ENCODE results near the gene RHBDL3. TPM values are rescaled to one million over a fixed set of nuclear protein-coding genes. Genes with fewer than 3 reads are reported as not detected.

The RHBDL3 gene
- total RNA-seq, 1 donor from 2014 or later: 0.18 TPM

DNA sequence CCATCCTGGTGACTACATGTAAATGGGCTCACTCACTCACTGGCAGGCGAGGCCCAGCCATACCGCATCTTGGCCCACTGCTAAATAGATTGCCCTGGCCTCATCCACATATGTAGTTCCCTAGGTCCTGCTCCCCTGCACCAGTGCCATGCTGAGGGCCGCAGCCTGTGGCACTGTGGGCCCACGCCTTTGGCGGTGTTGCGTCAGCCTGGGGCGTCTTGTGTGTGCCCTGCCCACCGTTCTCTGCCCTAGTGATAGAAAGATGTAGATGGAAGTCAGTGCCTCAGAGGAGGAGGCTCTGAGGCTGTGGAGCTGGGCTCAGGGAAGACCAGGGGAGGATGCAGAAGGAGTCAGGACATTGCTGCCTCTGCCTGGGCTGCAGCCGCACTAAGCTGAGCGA, 57.4 kb downstream of the RHBDL3 start:
- peaks cover 28% of the 10 kb centered on the region for H3K4me1 Mint-ChIP-seq (ENCODE audit: low read depth)
- no peak overlapping the region for H3K4me3 Mint-ChIP-seq (ENCODE audit: low read depth)
- no peak overlapping the region for H3K27ac Mint-ChIP-seq
- H3K9me3 Mint-ChIP-seq: no peaks in the 10 kb centered on the region
- no peaks in the 10 kb centered on the region for H3K36me3 Mint-ChIP-seq (ENCODE audit: low read depth)
- intact Hi-C loops (cut with micrococcal nuclease): no loop called here
- DNase-seq (ENCODE audit: low spot score): no peak
- H3K27me3 Mint-ChIP-seq (ENCODE audit: low read depth): peaks cover 2% of the 10 kb centered on the region

GRCh38 chr17:32323811-32324491, 58.3 kb downstream of the RHBDL3 start:
- peak overlapping the region; percentile 36 for H3K27ac Mint-ChIP-seq
- H3K4me1 Mint-ChIP-seq (ENCODE audit: low read depth): peaks cover 28% of the 10 kb centered on the region
- H3K9me3 Mint-ChIP-seq: no peaks in the 10 kb centered on the region
- no peaks in the 10 kb centered on the region for H3K36me3 Mint-ChIP-seq (ENCODE audit: low read depth)
- no peaks in the 10 kb centered on the region for H3K27me3 Mint-ChIP-seq (ENCODE audit: low read depth)
- intact Hi-C loops (cut with micrococcal nuclease): no loop called here
- peak; percentile 30 for DNase-seq (ENCODE audit: low spot score)
- H3K4me3 Mint-ChIP-seq (ENCODE audit: low read depth): no peak overlapping the region

DNA sequence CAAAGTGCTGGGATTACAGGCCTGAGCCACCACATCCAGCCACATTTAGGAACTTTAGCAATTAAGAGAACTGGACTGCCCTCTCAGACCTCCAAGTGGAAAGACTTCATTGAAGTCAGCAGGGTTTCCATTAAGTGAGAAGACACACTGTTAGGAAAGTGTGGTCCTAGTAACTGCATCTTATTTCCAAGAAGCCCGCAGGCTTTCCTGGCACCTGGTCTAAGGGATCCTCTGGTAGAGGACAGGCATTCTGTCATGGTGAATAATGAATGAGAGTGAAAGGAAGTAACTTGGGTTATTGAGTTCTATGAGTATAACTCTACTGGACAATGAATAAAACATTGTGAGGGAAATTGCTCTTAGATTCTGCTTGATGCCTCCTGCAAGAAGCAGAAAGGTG, 62.3 kb downstream of the RHBDL3 start:
- no peaks in the 10 kb centered on the region for H3K9me3 Mint-ChIP-seq
- no peaks in the 10 kb centered on the region for H3K27me3 Mint-ChIP-seq (ENCODE audit: low read depth)
- H3K27ac Mint-ChIP-seq: no peak overlapping the region
- peaks cover 47% of the 10 kb centered on the region for H3K4me1 Mint-ChIP-seq (ENCODE audit: low read depth)
- intact Hi-C loops (cut with micrococcal nuclease): no loop called here
- H3K4me3 Mint-ChIP-seq (ENCODE audit: low read depth): no peak overlapping the region
- peaks cover 6% of the 10 kb centered on the region for H3K36me3 Mint-ChIP-seq (ENCODE audit: low read depth)
- no peak for DNase-seq (ENCODE audit: low spot score)

- peak overlapping the region; percentile 17 for H3K4me3 Mint-ChIP-seq (ENCODE audit: low read depth)
- no peak for DNase-seq (ENCODE audit: low spot score)
- H3K9me3 Mint-ChIP-seq: no peaks in the 10 kb centered on the region
- H3K36me3 Mint-ChIP-seq (ENCODE audit: low read depth): peaks cover 19% of the 10 kb centered on the region
- H3K27me3 Mint-ChIP-seq (ENCODE audit: low read depth): no peaks in the 10 kb centered on the region
- peak overlapping the region; percentile 67 for H3K27ac Mint-ChIP-seq
- H3K4me1 Mint-ChIP-seq (ENCODE audit: low read depth): peaks cover 32% of the 10 kb centered on the region
- intact Hi-C loops (cut with micrococcal nuclease): loop anchor here (10.0 kb wide), 1 partner anchor 185 kb away; the partner anchor contains the start of gene RHOT1
These were observed 64.5 kb downstream of the RHBDL3 start for GRCh38 chr17:32330147-32330546.

DNA sequence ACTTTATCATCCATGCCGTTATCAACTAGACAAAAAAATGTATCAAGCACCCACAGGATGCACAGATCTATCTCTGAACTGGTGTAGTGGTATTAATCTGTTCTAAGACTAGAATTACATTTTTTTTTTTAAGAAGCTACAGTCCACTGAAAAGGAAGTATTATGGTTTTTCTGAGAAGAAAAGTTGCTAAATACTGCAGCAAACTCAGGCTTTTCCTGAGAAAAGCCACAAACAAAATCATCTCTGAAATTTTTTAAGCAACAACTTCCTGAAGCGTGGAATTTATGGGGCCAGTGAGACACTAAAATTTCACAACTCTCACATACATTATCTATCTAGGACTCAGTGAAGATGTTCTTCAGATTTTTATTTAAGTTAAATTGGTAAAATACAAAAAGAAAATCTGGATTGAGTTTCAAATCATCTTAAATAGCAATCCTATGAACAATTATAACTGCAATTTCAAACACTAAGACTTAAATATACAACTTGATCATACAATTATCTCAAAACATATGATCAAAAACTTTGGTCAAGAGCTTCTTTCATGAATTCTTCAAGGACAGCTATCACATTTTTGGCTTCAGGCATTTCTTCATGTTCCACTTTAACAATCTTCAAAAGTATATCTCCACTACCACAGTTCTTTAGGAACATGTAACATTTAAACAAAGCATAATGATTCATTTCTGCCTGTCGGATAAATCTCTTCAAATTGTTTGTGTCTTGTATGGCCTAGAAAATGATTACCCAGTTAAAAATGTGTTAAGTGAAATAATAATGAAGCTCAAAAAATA, 65.8 kb downstream of the RHBDL3 start:
- intact Hi-C loops (cut with micrococcal nuclease): loop anchor here (10.0 kb wide), 1 partner anchor 187 kb away; the partner anchor contains the start of gene RHOT1
- Mint-ChIP-seq H3K4me3 (ENCODE audit: low read depth) (peak overlapping the region; percentile 38), H3K27ac (peak overlapping the region; percentile 67), H3K36me3 (ENCODE audit: low read depth) (peaks cover 31% of the 10 kb centered on the region), H3K9me3 (no peaks in the 10 kb centered on the region), H3K27me3 (ENCODE audit: low read depth) (no peaks in the 10 kb centered on the region), H3K4me1 (ENCODE audit: low read depth) (peaks cover 32% of the 10 kb centered on the region)
- DNase-seq (ENCODE audit: low spot score): no peak

DNA sequence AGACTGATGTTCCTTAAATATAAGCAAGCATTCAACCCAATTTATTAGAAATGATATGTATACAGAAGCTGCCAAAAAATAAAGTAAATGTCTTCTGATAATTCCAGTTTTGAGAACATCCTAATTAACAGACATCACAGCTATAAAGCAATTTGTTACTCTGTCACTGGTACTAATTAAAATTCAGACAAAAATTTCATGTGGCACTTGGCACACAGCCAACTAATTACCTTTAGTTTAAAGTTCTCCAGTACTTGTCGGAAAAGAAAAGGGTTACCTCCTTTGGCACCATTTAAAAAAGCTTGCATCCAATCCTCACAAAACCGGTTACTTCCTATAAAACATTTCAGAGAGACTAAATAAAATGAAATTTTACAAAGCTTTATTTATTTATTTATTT, 67.6 kb downstream of the RHBDL3 start:
- H3K36me3 Mint-ChIP-seq (ENCODE audit: low read depth): peaks cover 37% of the 10 kb centered on the region
- DNase-seq (ENCODE audit: low spot score): no peak
- no peaks in the 10 kb centered on the region for H3K27me3 Mint-ChIP-seq (ENCODE audit: low read depth)
- peaks cover 25% of the 10 kb centered on the region for H3K4me1 Mint-ChIP-seq (ENCODE audit: low read depth)
- intact Hi-C loops (cut with micrococcal nuclease): loop anchor here (10.0 kb wide), 1 partner anchor 188 kb away; the partner anchor contains the start of gene RHOT1
- H3K9me3 Mint-ChIP-seq: no peaks in the 10 kb centered on the region
- H3K27ac Mint-ChIP-seq: no peak overlapping the region
- H3K4me3 Mint-ChIP-seq (ENCODE audit: low read depth): no peak overlapping the region

DNA sequence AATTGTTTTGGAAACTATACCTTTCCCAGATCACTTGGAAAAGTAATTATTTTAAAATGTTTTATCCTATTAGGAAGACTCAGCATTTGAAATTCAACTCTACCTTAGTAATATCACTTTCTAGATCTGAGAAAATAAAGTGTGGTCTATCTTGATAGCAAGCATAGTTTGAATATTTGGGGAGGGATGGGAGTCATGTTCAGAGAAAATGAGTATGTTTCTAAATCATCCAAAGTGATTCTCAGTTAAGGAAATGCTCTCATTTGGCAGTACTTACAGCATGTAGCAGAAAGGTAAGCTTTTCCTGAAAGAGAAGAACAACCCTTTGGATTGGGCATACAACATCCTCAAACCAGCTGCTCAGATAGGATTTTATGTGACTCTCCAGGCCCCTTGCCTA, 69.4 kb downstream of the RHBDL3 start:
- Mint-ChIP-seq H3K27ac (no peak overlapping the region), H3K36me3 (ENCODE audit: low read depth) (peaks cover 47% of the 10 kb centered on the region), H3K4me1 (ENCODE audit: low read depth) (peaks cover 23% of the 10 kb centered on the region), H3K9me3 (no peaks in the 10 kb centered on the region), H3K4me3 (ENCODE audit: low read depth) (no peak overlapping the region), H3K27me3 (ENCODE audit: low read depth) (no peaks in the 10 kb centered on the region)
- intact Hi-C loops (cut with micrococcal nuclease): loop anchor here (10.0 kb wide), 1 partner anchor 190 kb away; the partner anchor contains the start of gene RHOT1
- DNase-seq (ENCODE audit: low spot score): no peak

- Mint-ChIP-seq H3K4me1 (ENCODE audit: low read depth) (peaks cover 18% of the 10 kb centered on the region), H3K9me3 (no peaks in the 10 kb centered on the region), H3K27ac (no peak overlapping the region), H3K36me3 (ENCODE audit: low read depth) (peaks cover 50% of the 10 kb centered on the region), H3K4me3 (ENCODE audit: low read depth) (no peak overlapping the region), H3K27me3 (ENCODE audit: low read depth) (no peaks in the 10 kb centered on the region)
- intact Hi-C loops (cut with micrococcal nuclease): loop anchor here (10.0 kb wide), 1 partner anchor 191 kb away; the partner anchor contains the start of gene RHOT1
- no peak for DNase-seq (ENCODE audit: low spot score)
These were observed 70.1 kb downstream of the RHBDL3 start for GRCh38 chr17:32335687-32336086.

GRCh38 chr17:32341141-32341856, 75.7 kb downstream of the RHBDL3 start:
- peaks cover 24% of the 10 kb centered on the region for H3K4me1 Mint-ChIP-seq (ENCODE audit: low read depth)

GRCh38 chr17:32341857-32342602, 76.4 kb downstream of the RHBDL3 start, which contains the start of gene C17orf75:
TSS of gene C17orf75 (minus strand) at chr17:32342173. CDS start at chr17:32342139, 34 bp downstream.
- H3K27ac Mint-ChIP-seq: peak within 1 kb of the TSS; percentile 96
- H3K27me3 Mint-ChIP-seq (ENCODE audit: low read depth): no peaks in the 10 kb centered on the region
- intact Hi-C loops (cut with micrococcal nuclease): loop anchor here (1.0 kb wide), 1 partner anchor 8 kb away; the partner anchor contains the start of gene ZNF207
- peak; percentile 73 for DNase-seq (ENCODE audit: low spot score)
- H3K4me3 Mint-ChIP-seq (ENCODE audit: low read depth): peak within 1 kb of the TSS; percentile 90
- H3K4me1 Mint-ChIP-seq (ENCODE audit: low read depth): peaks cover 24% of the 10 kb centered on the region
- H3K36me3 Mint-ChIP-seq (ENCODE audit: low read depth): peaks cover 17% of the 10 kb centered on the region
- H3K9me3 Mint-ChIP-seq: no peaks in the 10 kb centered on the region

More at GRCh38 chr17:32341141-32341856, 75.7 kb downstream of the RHBDL3 start:
- Mint-ChIP-seq H3K27me3 (ENCODE audit: low read depth) (no peaks in the 10 kb centered on the region), H3K36me3 (ENCODE audit: low read depth) (peaks cover 20% of the 10 kb centered on the region), H3K9me3 (no peaks in the 10 kb centered on the region), H3K4me3 (ENCODE audit: low read depth) (peak overlapping the region; percentile 90), H3K27ac (peak overlapping the region; percentile 96)
- peak; percentile 55 for DNase-seq (ENCODE audit: low spot score)
- intact Hi-C loops (cut with micrococcal nuclease): loop anchor here (1.0 kb wide), 1 partner anchor 9 kb away; the partner anchor contains the start of gene ZNF207

DNA sequence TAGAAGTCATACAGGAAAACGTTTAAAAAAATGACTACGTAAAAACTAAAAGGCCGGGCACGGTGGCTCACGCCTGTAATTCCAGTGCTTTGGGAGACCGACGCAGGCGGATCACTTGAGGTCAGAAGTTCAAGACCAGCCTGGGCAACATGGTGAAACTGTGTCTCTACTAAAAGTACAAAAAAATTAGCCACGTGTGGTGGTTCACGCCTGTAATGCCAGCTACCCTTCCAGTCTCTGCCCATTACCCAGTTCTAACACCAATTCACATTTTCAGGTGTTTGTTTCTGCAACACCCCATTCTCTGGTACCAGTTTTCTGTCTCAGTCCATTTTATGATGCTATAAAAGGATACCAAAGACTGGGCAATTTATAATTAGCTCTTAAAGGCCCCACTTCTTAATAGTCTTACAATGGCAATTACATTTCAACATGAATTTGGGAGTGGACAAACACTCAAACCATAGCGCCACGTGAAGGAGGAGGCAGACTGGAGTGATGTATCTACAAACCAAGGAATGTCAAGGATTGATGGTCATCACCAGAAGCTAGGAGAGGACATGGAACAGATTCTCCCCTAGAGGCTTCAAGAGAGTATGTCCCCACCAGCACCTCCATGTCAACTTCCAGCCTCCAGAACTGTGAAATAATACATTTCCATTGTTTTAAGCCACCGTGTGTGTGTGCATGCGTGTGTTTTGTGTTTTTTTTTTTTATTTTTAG, 77.1 kb downstream of the RHBDL3 start:
- intact Hi-C loops (cut with micrococcal nuclease): no loop called here
- Mint-ChIP-seq H3K4me1 (ENCODE audit: low read depth) (peaks cover 24% of the 10 kb centered on the region), H3K27me3 (ENCODE audit: low read depth) (no peaks in the 10 kb centered on the region), H3K27ac (peak overlapping the region; percentile 92), H3K4me3 (ENCODE audit: low read depth) (peak overlapping the region; percentile 90), H3K36me3 (ENCODE audit: low read depth) (peaks cover 16% of the 10 kb centered on the region), H3K9me3 (no peaks in the 10 kb centered on the region)
- DNase-seq (ENCODE audit: low spot score): no peak
